Prostate gland (tissue), 2 donors: ENCODE measurements around the gene UGT8. TPM values are rescaled to one million over a fixed set of nuclear protein-coding genes. Genes with fewer than 3 reads are reported as not detected.

Experiments
- DNase-seq: peaks from one replicate; pipeline ENCODE4 v3.0.0-alpha.2; 2019; ENCODE audit warnings: low spot score
- H3K27ac ChIP-seq, 2 donors: fragments of 200-600 bp; sonication (generic); 2 replicates each; pipeline ENCODE4 v1.5.1; 2017 to 2019
- H3K27me3 ChIP-seq: fragments of 200-600 bp; sonication (generic); replicated peaks from 2 replicates; pipeline ENCODE4 v1.5.1; 2019; ENCODE audit not compliant: insufficient read depth
- H3K36me3 ChIP-seq, 2 donors: fragments of 200-600 bp; sonication (generic); 1 replicate in 1 of 2; 2 replicates in 1 of 2; pipeline versions ENCODE4 v1.5.1 to v1.8.1; 2017 to 2019
- H3K4me1 ChIP-seq: fragments of 200-600 bp; sonication (generic); replicated peaks from 2 replicates; pipeline ENCODE4 v1.5.1; 2019
- H3K4me3 ChIP-seq, 2 donors: fragments of 200-600 bp; sonication (generic); 2 replicates each; pipeline ENCODE4 v1.5.1; 2017 to 2019
- H3K9me3 ChIP-seq: fragments of 200-600 bp; sonication (generic); 2 replicates; pipeline ENCODE4 v1.5.1; 2017
- CTCF ChIP-seq, 4 experiments: fragments of 200-600 bp in 2 of 4; fragments of 450-650 bp in 2 of 4; sonication (generic) in 2 of 4; IDR thresholded peaks; 1 replicate in 3 of 4; 2 replicates in 1 of 4; pipeline ENCODE4 v1.5.1; 2016 to 2019; ENCODE audit warnings: antibody characterized with exemption in 4 of 4, mild to moderate bottlenecking in 2 of 4, moderate library complexity in 2 of 4
- POLR2A ChIP-seq: fragments of 450-650 bp; IDR thresholded peaks from one replicate; pipeline ENCODE4 v1.6.1; 2016; ENCODE audit warnings: antibody characterized with exemption, mild to moderate bottlenecking
- POLR2AphosphoS5 ChIP-seq: sonication (generic); formaldehyde crosslinking; IDR thresholded peaks from one replicate; pipeline ENCODE4 v1.6.1; 2017; ENCODE audit warnings: antibody characterized with exemption
- WGBS: methylation state at CpG from one replicate; pipeline ENCODE4 v1.1.5; 2018; 5-methylcytosine and 5-hydroxymethylcytosine counted together
- intact Hi-C: fragments of 100-400 bp; cut with DNase I; formaldehyde crosslinking; loops from one replicate; pipeline ENCODE4 v1.14.2; 2022
- total RNA-seq, 2 donors: library from RNA; depleted of rRNA; stranded (reverse); fragments of >200 nt; gene quantifications; one replicate each; pipeline ENCODE4 v1.1.0, GENCODE V29; 2016

UGT8 gene
- 1 to 10 TPM in 1 of 2 donors, under 1 TPM in 1; 0.55 to 2.0 TPM for total RNA-seq

GRCh38 chr4:114598191-114599121, at the start of gene UGT8:
UGT8 (plus strand) TSS chr4:114598807; CDS start chr4:114622881, 24,074 bp downstream.
- H3K27ac ChIP-seq: no peak within 1 kb of the TSS
- DNase-seq: no peak
- peaks cover 6% of the 10 kb centered on the region for H3K27me3 ChIP-seq
- H3K36me3 ChIP-seq: no peaks in the 10 kb centered on the region
- TF ChIP-seq POLR2A: no peak
- TF ChIP-seq POLR2AphosphoS5: no peak
- TF ChIP-seq CTCF (IDR thresholded peaks at IDR 0.05): no peak
- H3K4me3 ChIP-seq: peak within 1 kb of the TSS; percentile 18 to 35
- intact Hi-C loops: no loop called here
- no peaks in the 10 kb centered on the region for H3K4me1 ChIP-seq
- under 1% methylated on average over 78 of the region's 84 CpGs for WGBS
- no peaks in the 10 kb centered on the region for H3K9me3 ChIP-seq

GRCh38 chr4:114549638-114550037, 49.0 kb upstream of the UGT8 start:
- 30% methylated on average over 1 of the region's 1 CpG for WGBS
- Histone ChIP-seq H3K27ac (no peak overlapping the region), H3K4me1 (no peaks in the 10 kb centered on the region), H3K36me3 (no peaks in the 10 kb centered on the region), H3K9me3 (no peaks in the 10 kb centered on the region), H3K27me3 (no peaks in the 10 kb centered on the region), H3K4me3 (no peak overlapping the region)
- intact Hi-C loops: no loop called here
- TF ChIP-seq POLR2AphosphoS5 (no peak), CTCF (IDR thresholded peaks at IDR 0.05) (no peak), POLR2A (no peak)
- no peak for DNase-seq

- no peak for DNase-seq
- H3K27ac ChIP-seq: no peak overlapping the region
- no peaks in the 10 kb centered on the region for H3K36me3 ChIP-seq
- intact Hi-C loops: no loop called here
- no peaks in the 10 kb centered on the region for H3K9me3 ChIP-seq
- no peaks in the 10 kb centered on the region for H3K4me1 ChIP-seq
- no peak overlapping the region for H3K4me3 ChIP-seq
- no peaks in the 10 kb centered on the region for H3K27me3 ChIP-seq
- TF ChIP-seq POLR2AphosphoS5 (no peak), CTCF (IDR thresholded peaks at IDR 0.05) (no peak), POLR2A (no peak)
Observed at GRCh38 chr4:114558446-114559020, 40.1 kb upstream of the UGT8 start.

- H3K36me3 ChIP-seq: no peaks in the 10 kb centered on the region
- H3K4me1 ChIP-seq: no peaks in the 10 kb centered on the region
- intact Hi-C loops: no loop called here
- DNase-seq: no peak
- H3K4me3 ChIP-seq: no peak overlapping the region
- H3K27ac ChIP-seq: no peak overlapping the region
- 73% methylated on average over 1 of the region's 1 CpG for WGBS
- H3K27me3 ChIP-seq: no peaks in the 10 kb centered on the region
- no peak for TF ChIP-seq CTCF (IDR thresholded peaks at IDR 0.05)
- no peak for TF ChIP-seq POLR2AphosphoS5
- no peak for TF ChIP-seq POLR2A
- no peaks in the 10 kb centered on the region for H3K9me3 ChIP-seq
Observed at GRCh38 chr4:114561590-114561989, 37.0 kb upstream of the UGT8 start.
